IPS DF 19.7 (cell line): ENCODE results near the gene GRN.
"Not testable (repeated sequence)": the region's sequence is repeated elsewhere in the genome, so short reads cannot be mapped to it uniquely, and the experiment has no call there.

Source experiments
- DNase-seq: peaks from one replicate; pipeline ENCODE4 v3.0.0-alpha.2; 2013; ENCODE audit warnings: low read depth, low spot score

GRN gene

GRCh38 chr17:44321246-44322120, 23.6 kb upstream of the GRN start:
- no peak for DNase-seq

- no peak for DNase-seq
These were observed 22.7 kb upstream of the GRN start for GRCh38 chr17:44322236-44322895.

GRCh38 chr17:44323359-44324091, 21.6 kb upstream of the GRN start:
- no peak for DNase-seq

GRCh38 chr17:44324092-44324570, 21.0 kb upstream of the GRN start:
- no peak for DNase-seq

GRCh38 chr17:44324571-44325275, 20.4 kb upstream of the GRN start, which contains the start of gene SLC25A39:
Gene SLC25A39 (minus strand): TSS chr17:44324823. CDS start chr17:44323562, 1,261 bp downstream.
- peak; percentile 63 for DNase-seq

- DNase-seq: peak; percentile 91
These were observed 18.1 kb upstream of the GRN start for GRCh38 chr17:44326861-44327444.

GRCh38 chr17:44327715-44328449, 17.2 kb upstream of the GRN start:
- DNase-seq: no peak

GRCh38 chr17:44329516-44329915, 15.6 kb upstream of the GRN start:
- DNase-seq: not testable (repeated sequence)

- DNase-seq: not testable (repeated sequence)
These were observed 14.8 kb upstream of the GRN start for GRCh38 chr17:44330263-44330662.

- no peak for DNase-seq
These were observed 13.8 kb upstream of the GRN start for GRCh38 chr17:44331249-44331760.

GRCh38 chr17:44333371-44333770, 11.7 kb upstream of the GRN start:
- DNase-seq: no peak

- DNase-seq: no peak
These were observed 10.8 kb upstream of the GRN start for GRCh38 chr17:44334315-44334714.

GRCh38 chr17:44334727-44335126, 10.4 kb upstream of the GRN start:
- no peak for DNase-seq

GRCh38 chr17:44335564-44335963, 9.5 kb upstream of the GRN start:
- DNase-seq: no peak

- DNase-seq: no peak
These were observed 9.1 kb upstream of the GRN start for GRCh38 chr17:44335968-44336367.

- DNase-seq: no peak
These were observed 6.4 kb upstream of the GRN start for GRCh38 chr17:44338702-44339101.

GRCh38 chr17:44340553-44340952, 4.5 kb upstream of the GRN start:
- not testable (repeated sequence) for DNase-seq

GRCh38 chr17:44343510-44344209, 1.4 kb upstream of the GRN start:
- no peak for DNase-seq

- no peak for DNase-seq
These were observed 438 bp downstream of the GRN start for GRCh38 chr17:44345454-44346026.
